ENCODE data around the gene TRIM71.
"Not testable (repeated sequence)": the region's sequence is repeated elsewhere in the genome, so short reads cannot be mapped to it uniquely, and the experiment has no call there.

TRIM71 gene

DNA sequence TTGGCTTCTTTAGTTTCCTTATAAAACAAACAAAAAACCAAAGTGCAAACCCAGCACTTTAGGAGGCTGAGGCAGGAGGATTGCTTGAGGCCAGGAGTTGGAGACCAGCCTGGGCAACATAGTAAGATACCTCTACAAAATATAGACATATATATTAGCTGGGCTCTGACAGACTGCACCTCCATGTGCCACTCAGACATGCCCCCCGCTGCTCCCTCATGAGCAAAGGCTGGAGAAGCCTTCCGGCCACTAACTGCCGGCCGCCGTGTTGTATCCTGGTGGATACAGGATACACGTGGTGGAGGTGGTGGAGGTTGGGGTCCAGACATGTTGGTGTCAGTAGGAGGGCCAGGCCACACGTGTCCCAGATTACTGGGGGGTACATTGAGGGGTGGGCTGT is 104.3 kb downstream of the TRIM71 start:
- no peak overlapping the region for H3K4me3 ChIP-seq (ENCODE audit: low read length, poor library complexity, severe bottlenecking)
- peaks cover 3% of the 10 kb centered on the region; the same call in 1 of the 2 replicates for H3K9me3 ChIP-seq (ENCODE audit: insufficient read depth, low read depth, low read length)
- H3K9ac ChIP-seq (ENCODE audit: low read depth, low read length, poor library complexity, severe bottlenecking), result no peak overlapping the region
- no peaks in the 10 kb centered on the region for H4K20me1 ChIP-seq (ENCODE audit: insufficient read depth, low read length, poor library complexity, severe bottlenecking)
- TF ChIP-seq, protein P1, sequence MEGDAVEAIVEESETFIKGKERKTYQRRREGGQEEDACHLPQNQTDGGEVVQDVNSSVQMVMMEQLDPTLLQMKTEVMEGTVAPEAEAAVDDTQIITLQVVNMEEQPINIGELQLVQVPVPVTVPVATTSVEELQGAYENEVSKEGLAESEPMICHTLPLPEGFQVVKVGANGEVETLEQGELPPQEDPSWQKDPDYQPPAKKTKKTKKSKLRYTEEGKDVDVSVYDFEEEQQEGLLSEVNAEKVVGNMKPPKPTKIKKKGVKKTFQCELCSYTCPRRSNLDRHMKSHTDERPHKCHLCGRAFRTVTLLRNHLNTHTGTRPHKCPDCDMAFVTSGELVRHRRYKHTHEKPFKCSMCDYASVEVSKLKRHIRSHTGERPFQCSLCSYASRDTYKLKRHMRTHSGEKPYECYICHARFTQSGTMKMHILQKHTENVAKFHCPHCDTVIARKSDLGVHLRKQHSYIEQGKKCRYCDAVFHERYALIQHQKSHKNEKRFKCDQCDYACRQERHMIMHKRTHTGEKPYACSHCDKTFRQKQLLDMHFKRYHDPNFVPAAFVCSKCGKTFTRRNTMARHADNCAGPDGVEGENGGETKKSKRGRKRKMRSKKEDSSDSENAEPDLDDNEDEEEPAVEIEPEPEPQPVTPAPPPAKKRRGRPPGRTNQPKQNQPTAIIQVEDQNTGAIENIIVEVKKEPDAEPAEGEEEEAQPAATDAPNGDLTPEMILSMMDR (conservative IDR thresholded peaks at IDR 0.05; ENCODE audit: low read length), result no peak
- TF ChIP-seq EZH2phosphoT487 (IDR thresholded peaks at IDR 0.05; ENCODE audit: borderline replicate concordance), result no peak
- H3K36me3 ChIP-seq (ENCODE audit: insufficient read depth, low read length), result no peaks in the 10 kb centered on the region
- H3F3A ChIP-seq (ENCODE audit: low read depth), result no peaks in the 10 kb centered on the region
- no peaks in the 10 kb centered on the region for H3K79me2 ChIP-seq (ENCODE audit: insufficient read depth, low read length)
- H3K4me2 ChIP-seq (ENCODE audit: low read depth, low read length, poor library complexity, severe bottlenecking), result no peak overlapping the region
- no peaks in the 10 kb centered on the region for H3K4me1 ChIP-seq (ENCODE audit: insufficient read depth, low read length, poor library complexity, severe bottlenecking)
- no peaks in the 10 kb centered on the region for H3K27me3 ChIP-seq (ENCODE audit: insufficient read depth, low read length, poor library complexity, severe bottlenecking)
- no peaks in the 10 kb centered on the region for H3K9me2 ChIP-seq (replicated peaks; ENCODE audit: low read depth, low read length)
- H2AFZ ChIP-seq (ENCODE audit: low read length), result no peak overlapping the region

DNA sequence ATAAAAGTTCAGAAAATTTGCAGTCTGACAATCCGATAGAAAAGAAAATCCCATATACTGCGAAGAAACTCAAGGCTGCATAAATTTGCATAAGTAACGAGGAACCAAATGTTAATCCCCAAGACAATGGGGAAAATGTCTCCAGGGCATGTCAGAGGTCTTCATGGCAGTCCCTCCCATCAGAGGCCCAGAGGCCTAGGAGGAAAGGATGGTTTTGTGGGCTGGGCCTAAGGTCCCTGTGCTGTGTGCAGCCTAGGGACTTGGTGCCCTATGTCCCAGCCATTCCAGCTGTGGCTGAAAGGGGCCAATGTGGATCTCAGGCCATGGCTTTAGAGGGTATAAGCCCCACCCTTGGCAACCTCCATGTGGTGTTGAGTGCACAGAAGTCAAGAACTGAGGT is 112.4 kb downstream of the TRIM71 start:
- Histone ChIP-seq H3K36me3 (ENCODE audit: insufficient read depth, low read length) (no peaks in the 10 kb centered on the region), H3K79me2 (ENCODE audit: insufficient read depth, low read length) (no peaks in the 10 kb centered on the region), H3K4me2 (ENCODE audit: low read depth, low read length, poor library complexity, severe bottlenecking) (no peak overlapping the region), H3K27me3 (ENCODE audit: insufficient read depth, low read length, poor library complexity, severe bottlenecking) (no peaks in the 10 kb centered on the region), H3K4me1 (ENCODE audit: insufficient read depth, low read length, poor library complexity, severe bottlenecking) (no peaks in the 10 kb centered on the region), H3K4me3 (ENCODE audit: low read length, poor library complexity, severe bottlenecking) (no peak overlapping the region), H4K20me1 (ENCODE audit: insufficient read depth, low read length, poor library complexity, severe bottlenecking) (no peaks in the 10 kb centered on the region), H2AFZ (ENCODE audit: low read length) (no peak overlapping the region), H3K9ac (ENCODE audit: low read depth, low read length, poor library complexity, severe bottlenecking) (no peak overlapping the region), H3F3A (ENCODE audit: low read depth) (no peaks in the 10 kb centered on the region), H3K9me2 (replicated peaks; ENCODE audit: low read depth, low read length) (no peaks in the 10 kb centered on the region), H3K9me3 (ENCODE audit: insufficient read depth, low read depth, low read length) (no peaks in the 10 kb centered on the region)
- no peak for TF ChIP-seq EZH2phosphoT487 (IDR thresholded peaks at IDR 0.05; ENCODE audit: borderline replicate concordance)
- TF ChIP-seq, protein P1 (conservative IDR thresholded peaks at IDR 0.05; ENCODE audit: low read length), result no peak

- H3K9me2 ChIP-seq (replicated peaks; ENCODE audit: low read depth, low read length); H3K79me2 ChIP-seq (ENCODE audit: insufficient read depth, low read length); H3F3A ChIP-seq (ENCODE audit: low read depth); H3K27me3 ChIP-seq (ENCODE audit: insufficient read depth, low read length, poor library complexity, severe bottlenecking); H2AFZ ChIP-seq (ENCODE audit: low read length); H3K9ac ChIP-seq (ENCODE audit: low read depth, low read length, poor library complexity, severe bottlenecking); H3K9me3 ChIP-seq (ENCODE audit: insufficient read depth, low read depth, low read length); H3K36me3 ChIP-seq (ENCODE audit: insufficient read depth, low read length); H3K4me2 ChIP-seq (ENCODE audit: low read depth, low read length, poor library complexity, severe bottlenecking); H3K4me1 ChIP-seq (ENCODE audit: insufficient read depth, low read length, poor library complexity, severe bottlenecking); H3K4me3 ChIP-seq (ENCODE audit: low read length, poor library complexity, severe bottlenecking); H4K20me1 ChIP-seq (ENCODE audit: insufficient read depth, low read length, poor library complexity, severe bottlenecking): not testable (repeated sequence)
These were observed 113.5 kb downstream of the TRIM71 start for GRCh38 chr3:32931273-32931672.

DNA sequence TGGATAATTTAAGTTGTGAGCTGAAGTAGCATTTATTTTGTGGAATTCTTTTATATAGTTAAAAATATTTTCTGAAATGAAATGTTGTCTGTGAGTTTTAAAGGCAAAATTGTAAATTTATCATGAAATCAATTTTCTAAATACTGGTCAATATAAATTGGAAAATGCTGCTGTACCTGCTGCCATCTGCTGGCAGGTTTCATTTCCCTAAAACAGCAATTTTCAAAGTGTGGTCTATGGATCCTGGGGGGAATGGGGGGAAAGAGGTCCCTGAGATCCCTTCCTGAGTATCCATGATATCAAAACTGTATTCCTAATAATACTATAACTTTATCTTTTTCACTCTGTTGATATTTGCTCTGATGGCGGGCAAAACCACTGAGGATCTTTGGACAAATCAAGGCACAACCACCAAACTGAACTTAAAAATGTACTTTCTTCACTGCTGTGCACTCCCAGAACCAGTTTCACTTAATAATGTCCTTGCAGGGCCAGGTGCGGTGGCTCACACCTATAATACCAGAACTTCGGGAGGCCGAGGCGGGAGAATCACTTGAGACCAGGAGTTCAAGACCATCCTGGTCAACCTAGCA is 116.4 kb downstream of the TRIM71 start:
- no peak for TF ChIP-seq EZH2phosphoT487 (IDR thresholded peaks at IDR 0.05; ENCODE audit: borderline replicate concordance)
- TF ChIP-seq, protein P1 (conservative IDR thresholded peaks at IDR 0.05; ENCODE audit: low read length), result peak; percentile 87
- Histone ChIP-seq H3K4me3 (ENCODE audit: low read length, poor library complexity, severe bottlenecking) (no peak overlapping the region), H2AFZ (ENCODE audit: low read length) (0 out of 2 replicates have a peak overlapping the region, but pooled peaks have one; percentile 49), H4K20me1 (ENCODE audit: insufficient read depth, low read length, poor library complexity, severe bottlenecking) (no peaks in the 10 kb centered on the region), H3K9me2 (replicated peaks; ENCODE audit: low read depth, low read length) (no peaks in the 10 kb centered on the region), H3K4me1 (ENCODE audit: insufficient read depth, low read length, poor library complexity, severe bottlenecking) (no peaks in the 10 kb centered on the region), H3K27me3 (ENCODE audit: insufficient read depth, low read length, poor library complexity, severe bottlenecking) (no peaks in the 10 kb centered on the region), H3K79me2 (ENCODE audit: insufficient read depth, low read length) (no peaks in the 10 kb centered on the region), H3F3A (ENCODE audit: low read depth) (no peaks in the 10 kb centered on the region), H3K4me2 (ENCODE audit: low read depth, low read length, poor library complexity, severe bottlenecking) (no peak overlapping the region), H3K9ac (ENCODE audit: low read depth, low read length, poor library complexity, severe bottlenecking) (no peak overlapping the region), H3K9me3 (ENCODE audit: insufficient read depth, low read depth, low read length) (no peaks in the 10 kb centered on the region), H3K36me3 (ENCODE audit: insufficient read depth, low read length) (no peaks in the 10 kb centered on the region)
